ENCODE results near the gene CD40. TPM values are rescaled to one million over a fixed set of nuclear protein-coding genes. Genes with fewer than 3 reads are reported as not detected.

Gene CD40
- polyA plus RNA-seq, 2 of the 4 experiments (the other 2 are of a cell fraction), result 4.9 to 5.2 TPM

DNA sequence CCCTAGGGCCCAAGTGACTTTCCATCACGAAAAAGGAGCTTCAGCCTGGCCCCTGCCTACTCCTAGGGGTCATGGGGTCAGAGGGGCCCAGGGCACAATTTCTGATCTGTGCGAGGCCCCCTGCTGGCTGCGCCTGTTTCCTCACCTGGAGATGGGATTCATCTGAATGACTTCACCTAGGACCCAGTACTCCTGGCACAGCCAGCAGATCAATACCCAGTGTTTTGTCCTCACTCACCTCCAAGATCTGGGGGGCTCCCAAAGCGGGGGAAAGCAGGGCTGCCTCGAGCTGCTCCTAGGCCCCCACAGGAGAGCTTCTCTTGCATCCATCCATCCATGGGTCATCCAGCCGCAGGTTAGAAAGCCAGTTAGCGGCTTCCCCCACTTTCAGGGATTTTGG, 33.8 kb downstream of the CD40 start:
- no peak overlapping the region for H3K4me2 ChIP-seq
- WGBS (ENCODE audit: missing lambda C conversion rate), result 43% methylated on average over 6 of the region's 7 CpGs
- ATAC-seq, result peak in 1 of 2 experiments; percentile 87; a peak in 3 of 6 replicates
- no peak overlapping the region for H3K27ac ChIP-seq
- no peaks in the 10 kb centered on the region for H3K4me1 ChIP-seq
- TF ChIP-seq, protein P1, sequence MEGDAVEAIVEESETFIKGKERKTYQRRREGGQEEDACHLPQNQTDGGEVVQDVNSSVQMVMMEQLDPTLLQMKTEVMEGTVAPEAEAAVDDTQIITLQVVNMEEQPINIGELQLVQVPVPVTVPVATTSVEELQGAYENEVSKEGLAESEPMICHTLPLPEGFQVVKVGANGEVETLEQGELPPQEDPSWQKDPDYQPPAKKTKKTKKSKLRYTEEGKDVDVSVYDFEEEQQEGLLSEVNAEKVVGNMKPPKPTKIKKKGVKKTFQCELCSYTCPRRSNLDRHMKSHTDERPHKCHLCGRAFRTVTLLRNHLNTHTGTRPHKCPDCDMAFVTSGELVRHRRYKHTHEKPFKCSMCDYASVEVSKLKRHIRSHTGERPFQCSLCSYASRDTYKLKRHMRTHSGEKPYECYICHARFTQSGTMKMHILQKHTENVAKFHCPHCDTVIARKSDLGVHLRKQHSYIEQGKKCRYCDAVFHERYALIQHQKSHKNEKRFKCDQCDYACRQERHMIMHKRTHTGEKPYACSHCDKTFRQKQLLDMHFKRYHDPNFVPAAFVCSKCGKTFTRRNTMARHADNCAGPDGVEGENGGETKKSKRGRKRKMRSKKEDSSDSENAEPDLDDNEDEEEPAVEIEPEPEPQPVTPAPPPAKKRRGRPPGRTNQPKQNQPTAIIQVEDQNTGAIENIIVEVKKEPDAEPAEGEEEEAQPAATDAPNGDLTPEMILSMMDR (IDR thresholded peaks at IDR 0.05), result peak; percentile 42
- TF ChIP-seq RAD21 (conservative IDR thresholded peaks at IDR 0.05 in 1 of 2, IDR thresholded peaks at IDR 0.05 in 1 of 2) (0 out of 5 replicates have a peak, but pooled peaks of 1 of the 2 experiments have one; percentile 17), JUNB (IDR thresholded peaks at IDR 0.05) (no peak), SMC3 (IDR thresholded peaks at IDR 0.05) (peak; percentile 39; the same call in 1 of the 3 replicates)
- no peak overlapping the region for H3K4me3 ChIP-seq
- DNase-seq (ENCODE audit: low read depth in 1 of 2, low spot score in 1 of 2), result peak; percentile 14 to 68
- H3K9me3 ChIP-seq, result no peaks in the 10 kb centered on the region
- CTCF ChIA-PET, result interaction anchor here (0.6 to 2.9 kb wide), 21 partner anchors 10 to 473 kb away, joined by 3 to 14 read pairs (median 3); no protein-coding TSS in a partner anchor
- FAIRE-seq, result no peak
- POLR2A ChIA-PET, result no interaction called here

DNA sequence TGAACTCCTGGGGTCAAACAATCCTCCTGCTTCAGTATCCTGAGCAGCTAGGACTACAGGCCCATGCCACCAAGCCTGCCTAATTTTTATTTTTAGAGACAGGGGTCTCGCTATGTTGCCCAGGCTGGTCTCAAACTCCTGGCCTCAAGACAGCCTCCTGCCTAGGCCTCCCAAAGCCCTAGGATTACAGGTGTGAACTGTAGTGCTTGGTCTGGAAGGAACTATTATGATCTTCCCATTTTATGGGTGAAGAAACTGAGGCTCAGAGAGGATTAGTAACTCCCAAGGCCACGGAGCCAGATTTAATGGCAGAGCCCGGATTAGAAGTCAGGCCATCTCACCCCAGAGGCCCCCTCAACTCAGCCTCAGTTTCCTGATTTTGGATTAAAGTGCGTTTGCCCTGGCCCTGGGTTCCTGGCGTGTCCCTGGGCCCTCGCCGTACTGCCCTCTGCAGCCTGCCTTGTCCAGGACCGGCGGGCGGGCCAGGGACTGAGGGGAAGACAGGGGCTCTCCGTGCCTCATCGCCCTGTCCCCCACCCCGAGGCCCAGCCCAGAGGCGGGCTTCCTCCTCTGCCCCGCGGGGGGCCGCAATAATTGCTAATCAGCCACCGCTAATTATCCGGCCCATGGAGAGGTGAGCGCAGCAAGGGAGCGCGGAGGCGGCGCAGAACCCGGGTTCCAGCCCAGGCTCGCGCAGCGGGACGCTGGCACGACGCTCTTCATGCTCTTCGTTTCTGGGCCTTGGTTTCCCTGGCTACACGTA, 34.9 kb downstream of the CD40 start:
- ChIA-PET CTCF (interaction anchor here (0.9 to 1.9 kb wide), 5 partner anchors 10 to 166 kb away, joined by 4 to 14 read pairs (median 6); no protein-coding TSS in a partner anchor), POLR2A (no interaction called here)
- Histone ChIP-seq H3K27ac (no peak overlapping the region), H3K4me3 (no peak overlapping the region), H3K4me2 (no peak overlapping the region), H3K9me3 (no peaks in the 10 kb centered on the region), H3K4me1 (no peaks in the 10 kb centered on the region)
- no peak for DNase-seq (ENCODE audit: low read depth in 1 of 2, low spot score in 1 of 2)
- no peak for ATAC-seq
- TF ChIP-seq MAFK (IDR thresholded peaks at IDR 0.05; ENCODE audit: partially characterized antibody) (no peak), FOSB (CRISPR knock-in tag; IDR thresholded peaks at IDR 0.05) (no peak)
- no peak for FAIRE-seq
- 77% methylated on average over 26 of the region's 33 CpGs for WGBS (ENCODE audit: missing lambda C conversion rate)

DNA sequence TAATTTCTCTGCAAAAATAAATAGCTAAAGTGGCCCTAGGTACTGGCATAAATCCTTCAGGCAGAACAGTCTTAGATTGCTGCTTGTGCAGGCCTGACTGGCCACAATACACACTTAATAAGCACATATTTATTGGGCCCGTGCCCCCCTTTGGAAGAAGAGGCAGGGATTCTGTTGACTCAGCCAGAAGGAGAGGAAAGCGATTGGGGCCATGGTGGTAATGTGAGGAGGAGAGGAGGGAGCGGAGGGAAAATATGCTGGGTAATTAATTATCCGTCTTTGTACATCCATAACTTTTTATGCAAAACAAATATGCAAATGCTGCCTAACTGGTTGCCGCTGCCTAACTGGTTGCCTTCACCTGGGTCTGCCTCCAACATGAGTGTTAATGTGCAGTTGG, 36.2 kb downstream of the CD40 start:
- H3K4me3 ChIP-seq, result no peak overlapping the region
- no peak for FAIRE-seq
- CTCF ChIA-PET, result interaction anchor here (0.9 to 1.4 kb wide), 4 partner anchors 8 to 167 kb away, joined by 3 to 6 read pairs (median 4); no protein-coding TSS in a partner anchor

DNA sequence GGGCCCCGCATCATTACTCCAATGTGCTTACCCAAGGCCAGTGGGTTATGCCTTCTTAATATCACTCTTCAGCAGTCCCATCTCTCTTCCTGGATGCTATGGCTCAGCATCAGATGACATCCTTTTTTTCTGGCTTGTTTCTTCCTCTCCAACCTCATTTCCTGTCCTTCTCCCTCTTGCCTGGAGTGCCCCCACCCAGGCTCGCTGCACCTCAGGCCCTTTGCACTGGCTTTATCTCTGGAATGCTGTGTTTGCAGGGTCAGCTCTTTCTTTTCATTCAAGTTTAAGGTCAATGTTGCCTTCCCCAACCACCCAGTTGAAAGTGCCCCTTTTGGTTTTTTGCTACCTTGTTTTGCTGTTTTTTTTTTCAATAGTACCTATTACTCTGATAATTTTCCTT, 36.7 kb downstream of the CD40 start:
- ATAC-seq (no peak), FAIRE-seq (no peak), DNase-seq (ENCODE audit: low read depth in 1 of 2, low spot score in 1 of 2) (no peak)
- Histone ChIP-seq H3K4me1 (no peaks in the 10 kb centered on the region), H3K27ac (no peak overlapping the region), H3K4me2 (no peak overlapping the region), H3K9me3 (no peaks in the 10 kb centered on the region), H3K4me3 (no peak overlapping the region)
- TF ChIP-seq ZC3H11A (IDR thresholded peaks at IDR 0.05), result no peak
- TF ChIP-seq NFE2L2 (conservative IDR thresholded peaks at IDR 0.05; ENCODE audit: low read length), result no peak
- TF ChIP-seq BHLHE40 (IDR thresholded peaks at IDR 0.05; ENCODE audit: low read depth, low read length), result no peak
- POLR2A ChIA-PET, result no interaction called here
- WGBS (ENCODE audit: missing lambda C conversion rate), result 27% methylated on average over 2 of the region's 2 CpGs
- CTCF ChIA-PET, result interaction anchor here (0.9 to 1.4 kb wide), 3 partner anchors 12 to 141 kb away, joined by 3 to 4 read pairs (median 3); no protein-coding TSS in a partner anchor

More for the DNA sequence above, 36.2 kb downstream of the CD40 start:
- no peaks in the 10 kb centered on the region for H3K4me1 ChIP-seq
- DNase-seq (ENCODE audit: low read depth in 1 of 2, low spot score in 1 of 2) (no peak), ATAC-seq (no peak)
- POLR2A ChIA-PET, result no interaction called here
- WGBS (ENCODE audit: missing lambda C conversion rate), result 66% methylated on average over 5 of the region's 5 CpGs
- TF ChIP-seq MAFK (IDR thresholded peaks at IDR 0.05; ENCODE audit: partially characterized antibody) (no peak), EP300 (IDR thresholded peaks at IDR 0.05) (no peak), SMC3 (IDR thresholded peaks at IDR 0.05) (no peak), CEBPB (IDR thresholded peaks at IDR 0.05) (no peak), ZNF302 (CRISPR knock-in tag; IDR thresholded peaks at IDR 0.05) (no peak)
- TF ChIP-seq, protein P2, sequence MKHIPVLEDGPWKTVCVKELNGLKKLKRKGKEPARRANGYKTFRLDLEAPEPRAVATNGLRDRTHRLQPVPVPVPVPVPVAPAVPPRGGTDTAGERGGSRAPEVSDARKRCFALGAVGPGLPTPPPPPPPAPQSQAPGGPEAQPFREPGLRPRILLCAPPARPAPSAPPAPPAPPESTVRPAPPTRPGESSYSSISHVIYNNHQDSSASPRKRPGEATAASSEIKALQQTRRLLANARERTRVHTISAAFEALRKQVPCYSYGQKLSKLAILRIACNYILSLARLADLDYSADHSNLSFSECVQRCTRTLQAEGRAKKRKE (CRISPR knock-in tag; IDR thresholded peaks at IDR 0.05; ENCODE audit: low read depth), result no peak
- TF ChIP-seq, protein P3, sequence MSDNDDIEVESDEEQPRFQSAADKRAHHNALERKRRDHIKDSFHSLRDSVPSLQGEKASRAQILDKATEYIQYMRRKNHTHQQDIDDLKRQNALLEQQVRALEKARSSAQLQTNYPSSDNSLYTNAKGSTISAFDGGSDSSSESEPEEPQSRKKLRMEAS (IDR thresholded peaks at IDR 0.05), result no peak
- TF ChIP-seq, protein P4, sequence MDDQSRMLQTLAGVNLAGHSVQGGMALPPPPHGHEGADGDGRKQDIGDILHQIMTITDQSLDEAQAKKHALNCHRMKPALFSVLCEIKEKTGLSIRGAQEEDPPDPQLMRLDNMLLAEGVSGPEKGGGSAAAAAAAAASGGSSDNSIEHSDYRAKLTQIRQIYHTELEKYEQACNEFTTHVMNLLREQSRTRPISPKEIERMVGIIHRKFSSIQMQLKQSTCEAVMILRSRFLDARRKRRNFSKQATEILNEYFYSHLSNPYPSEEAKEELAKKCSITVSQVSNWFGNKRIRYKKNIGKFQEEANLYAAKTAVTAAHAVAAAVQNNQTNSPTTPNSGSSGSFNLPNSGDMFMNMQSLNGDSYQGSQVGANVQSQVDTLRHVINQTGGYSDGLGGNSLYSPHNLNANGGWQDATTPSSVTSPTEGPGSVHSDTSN (IDR thresholded peaks at IDR 0.05), result no peak
- H3K27ac ChIP-seq, result no peak overlapping the region
- H3K9me3 ChIP-seq, result no peaks in the 10 kb centered on the region
- H3K4me2 ChIP-seq, result no peak overlapping the region

Data from A549 (cell line).